ENCODE measurements around the gene PRKAG1.
"Not testable (repeated sequence)": the region's sequence is repeated elsewhere in the genome, so short reads cannot be mapped to it uniquely, and the experiment has no call there.

Gene PRKAG1

DNA sequence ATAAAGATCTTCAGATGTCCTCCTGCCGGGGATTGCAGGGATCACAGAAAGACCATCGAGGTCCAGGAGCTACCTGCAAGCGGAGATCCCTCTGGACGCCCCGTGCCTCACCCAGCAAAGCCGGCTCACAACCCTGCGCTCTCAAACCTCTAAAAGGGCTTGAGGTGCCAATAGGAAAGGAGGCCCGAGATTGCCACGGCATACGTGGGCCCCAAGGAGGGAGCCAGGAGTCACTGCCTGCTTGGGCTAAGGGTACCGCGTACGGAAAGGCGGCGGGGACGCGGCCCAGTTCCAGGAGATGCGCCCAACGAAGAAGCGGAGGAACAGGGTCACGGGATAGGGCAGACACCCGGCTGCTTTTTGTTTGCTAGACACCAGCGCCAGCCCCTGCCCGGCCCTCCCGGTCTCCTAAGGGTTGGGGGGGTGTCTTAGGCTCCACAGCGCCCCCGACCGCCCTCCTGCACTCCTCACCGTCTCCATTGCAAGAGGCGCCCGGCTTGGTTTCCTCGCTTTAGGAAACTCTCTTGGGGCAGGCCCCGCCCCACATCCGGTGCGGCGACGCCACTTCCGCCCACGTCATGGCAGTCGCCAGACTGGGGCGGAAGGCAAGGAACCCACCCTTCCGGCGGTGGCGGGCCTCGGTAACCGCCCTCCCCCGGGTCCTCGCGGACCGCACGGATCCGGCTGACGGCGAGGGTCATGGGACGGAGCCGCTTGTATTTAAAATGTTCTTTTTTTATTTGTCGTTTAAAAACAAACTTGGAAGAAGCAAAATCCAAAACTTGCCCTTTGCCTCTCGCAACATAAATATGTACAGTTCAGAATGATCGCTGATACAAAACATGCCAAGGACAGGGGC lies at the start of gene PRKAG1:
PRKAG1 (minus strand) TSS at position 516 of the 859 bp plus-strand sequence; CDS start at position 480, 36 bp downstream.
- DNase-seq (ENCODE audit: low read depth): peak; percentile 79

DNA sequence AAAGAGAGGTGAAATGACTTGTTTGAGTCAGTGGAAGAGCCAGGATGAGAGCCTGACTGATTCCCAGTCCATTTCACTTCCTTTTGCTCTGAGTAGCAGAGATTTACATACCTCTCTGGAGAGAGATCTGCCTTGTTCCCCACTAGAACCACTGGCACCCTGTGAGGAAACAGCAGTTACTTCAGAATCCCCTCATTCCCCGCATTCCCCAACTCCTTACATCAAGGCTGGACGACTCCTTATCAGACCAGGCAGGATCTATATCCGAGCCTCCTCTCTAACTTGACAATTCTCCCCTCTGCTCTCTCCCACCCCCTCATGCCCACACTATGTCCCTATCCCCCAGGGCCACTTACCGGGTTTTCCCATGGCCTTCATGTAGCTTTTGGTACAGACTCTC lies 47.5 kb upstream of the PRKAG1 start:
- DNase-seq (ENCODE audit: low read depth): no peak

DNA sequence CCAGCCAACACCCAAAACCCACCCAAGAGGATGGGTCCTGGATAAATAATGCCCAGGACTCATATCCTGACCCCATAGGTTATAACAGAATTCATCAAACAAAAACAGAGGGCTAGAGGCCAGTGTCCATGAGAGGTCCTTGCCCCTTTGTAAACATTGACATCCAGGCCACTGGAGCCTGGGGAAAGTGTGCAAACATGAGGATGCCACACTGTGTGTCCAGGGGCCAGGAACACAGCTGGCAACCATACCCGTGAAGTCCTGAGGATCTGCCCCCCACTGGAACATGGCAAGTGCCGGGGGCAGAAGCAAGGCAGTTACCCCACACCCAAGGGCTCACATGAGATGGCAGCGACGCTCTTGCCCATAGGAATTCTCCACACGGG lies 46.2 kb upstream of the PRKAG1 start:
- DNase-seq (ENCODE audit: low read depth): no peak

DNA sequence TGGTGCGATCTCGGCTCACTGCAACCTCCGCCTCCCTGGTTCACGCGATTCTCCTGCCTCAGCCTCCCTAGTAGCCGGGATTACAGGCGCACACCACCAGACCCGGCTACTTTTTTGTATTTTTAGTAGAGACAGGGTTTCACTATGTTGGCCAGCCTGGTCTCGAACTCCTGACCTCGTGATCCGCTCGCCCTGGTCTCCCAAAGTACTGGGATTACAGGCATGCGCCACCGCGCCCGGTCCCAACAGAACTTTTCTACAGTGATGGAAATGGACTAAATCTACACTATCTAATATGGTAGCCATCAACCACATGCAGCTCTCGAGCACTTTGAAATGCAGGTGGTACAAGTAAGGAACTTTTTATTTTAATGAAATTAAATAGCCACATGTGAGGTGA lies 43.3 kb upstream of the PRKAG1 start:
- DNase-seq (ENCODE audit: low read depth): not testable (repeated sequence)

DNA sequence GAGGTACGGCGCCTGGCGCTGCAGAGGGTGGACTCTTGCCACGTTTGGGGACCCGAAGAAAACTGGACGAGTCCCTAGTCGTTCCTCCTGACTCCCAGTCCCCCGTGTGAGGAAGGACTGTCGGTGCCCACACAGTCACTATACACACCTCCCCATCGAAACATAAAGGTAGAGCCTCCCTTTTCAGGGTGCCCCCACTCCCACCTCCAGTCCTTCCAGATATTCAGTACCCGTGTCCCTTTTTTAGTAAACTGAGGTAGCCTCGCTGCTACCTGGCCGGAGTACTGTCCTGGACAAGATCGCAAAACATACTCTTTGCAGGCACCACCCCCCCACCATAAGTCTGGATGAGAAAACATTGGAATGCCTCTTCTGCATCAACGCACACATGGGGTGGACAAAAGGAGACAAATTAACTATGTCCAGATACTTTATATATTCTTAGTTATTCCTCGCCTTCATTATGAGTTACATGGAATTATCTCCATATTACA lies 42.6 kb upstream of the PRKAG1 start:
- DNase-seq (ENCODE audit: low read depth): no peak

DNA sequence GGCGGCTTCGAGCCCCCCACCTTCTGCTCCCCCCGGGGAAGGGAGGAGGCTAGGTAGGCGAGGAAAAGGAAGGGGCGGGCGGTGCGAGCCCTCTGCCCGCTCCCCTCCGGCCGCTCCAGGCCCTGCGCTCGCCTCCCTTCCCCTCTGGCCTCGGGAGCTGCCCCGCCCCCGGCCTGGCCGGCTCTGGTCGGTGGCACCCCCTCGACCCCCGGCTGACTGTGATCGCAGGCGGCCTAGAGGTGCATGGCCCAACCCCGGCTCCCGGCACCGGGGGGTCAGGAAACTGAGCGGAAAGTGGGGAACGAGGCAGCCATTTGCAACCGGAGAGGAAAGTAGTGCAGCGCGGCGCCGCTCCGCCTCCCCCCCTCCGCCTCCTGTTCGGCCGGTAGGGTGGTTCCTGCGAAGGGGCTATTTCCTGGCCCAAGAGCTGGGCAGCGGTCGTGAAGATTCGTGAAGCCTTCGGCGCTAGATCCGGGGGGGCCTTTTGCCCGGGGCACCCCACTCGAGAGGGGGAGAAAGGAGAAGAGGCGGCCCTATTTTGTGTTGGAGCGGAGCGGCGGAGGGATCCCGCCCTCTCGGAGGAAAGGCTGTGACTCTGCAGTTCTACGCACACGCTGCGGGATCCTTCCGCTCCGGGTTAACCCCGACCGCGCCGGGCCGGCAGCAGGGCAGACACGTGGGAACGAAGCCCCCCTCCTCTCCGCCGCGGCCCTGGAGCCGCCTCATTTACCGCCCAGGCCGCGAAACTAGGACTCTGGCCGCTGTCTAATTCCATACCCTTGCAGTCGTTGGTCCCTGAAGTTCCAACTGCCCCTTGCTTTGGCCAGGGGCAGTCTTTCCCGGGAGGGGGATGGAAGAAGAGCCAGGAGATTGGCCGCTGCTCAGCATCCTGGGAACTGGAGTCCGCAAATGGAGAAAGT lies 41.9 kb upstream of the PRKAG1 start, which contains the start of gene KMT2D:
KMT2D (minus strand) TSS at position 558 of the 920 bp plus-strand sequence. CDS start 5,470 bp downstream, outside the sequence.
- peak; percentile 78 for DNase-seq (ENCODE audit: low read depth)

DNA sequence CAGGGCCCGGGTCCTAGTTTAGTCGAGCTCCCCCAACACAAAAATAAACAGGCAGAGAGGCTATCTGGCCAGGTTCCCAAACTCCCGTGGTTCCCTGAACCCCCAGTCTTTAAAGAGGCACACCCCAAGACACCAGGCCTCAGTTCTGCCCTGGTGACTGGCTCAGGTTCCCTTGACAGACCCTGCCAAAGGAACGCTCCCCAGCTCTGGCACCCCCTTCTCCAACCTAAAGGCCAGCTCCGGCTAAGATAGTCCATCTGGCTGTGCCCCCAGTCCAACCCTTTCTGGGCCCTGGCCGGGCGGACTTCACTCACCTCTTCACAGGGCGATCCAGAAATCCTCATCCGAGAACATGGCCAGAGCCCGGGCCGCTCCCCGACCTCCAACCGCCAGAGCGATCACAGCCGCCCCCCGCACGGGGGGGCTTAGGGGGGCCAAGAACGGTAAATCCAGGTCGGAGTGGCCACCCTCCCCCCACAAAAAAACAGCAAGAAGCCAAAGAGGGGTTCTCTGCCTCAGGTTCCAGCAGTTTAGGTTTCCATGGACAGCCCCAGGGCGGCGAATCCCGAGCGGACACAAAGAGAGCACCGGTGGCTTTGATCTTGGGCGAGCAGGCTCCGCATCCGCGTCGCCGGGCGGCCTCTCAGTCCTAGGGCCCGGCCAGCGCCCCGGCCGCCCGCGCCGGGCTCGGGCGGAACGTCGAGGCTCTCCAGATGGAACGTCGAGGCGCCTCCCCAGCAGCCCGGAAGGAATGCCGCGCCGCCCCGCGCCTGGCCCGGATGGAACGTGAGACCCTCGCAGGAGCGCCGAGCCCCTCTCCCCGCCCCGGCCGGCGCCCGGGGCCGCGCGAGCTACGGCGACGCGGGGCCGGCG lies 41.0 kb upstream of the PRKAG1 start:
- DNase-seq (ENCODE audit: low read depth): no peak

DNA sequence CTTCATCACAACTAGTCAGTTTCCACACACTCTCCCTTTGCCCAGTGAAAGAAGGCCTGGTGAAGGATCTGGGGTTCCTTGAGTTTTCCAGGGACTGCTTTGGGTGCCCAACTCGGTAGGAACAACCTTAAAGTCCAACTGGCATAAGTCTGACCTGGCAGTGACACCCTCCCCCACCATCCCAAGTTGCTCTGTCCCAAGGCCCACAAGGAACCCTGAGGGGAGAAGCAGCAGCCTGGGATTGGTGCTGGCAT lies 40.4 kb upstream of the PRKAG1 start:
- DNase-seq (ENCODE audit: low read depth): no peak

DNA sequence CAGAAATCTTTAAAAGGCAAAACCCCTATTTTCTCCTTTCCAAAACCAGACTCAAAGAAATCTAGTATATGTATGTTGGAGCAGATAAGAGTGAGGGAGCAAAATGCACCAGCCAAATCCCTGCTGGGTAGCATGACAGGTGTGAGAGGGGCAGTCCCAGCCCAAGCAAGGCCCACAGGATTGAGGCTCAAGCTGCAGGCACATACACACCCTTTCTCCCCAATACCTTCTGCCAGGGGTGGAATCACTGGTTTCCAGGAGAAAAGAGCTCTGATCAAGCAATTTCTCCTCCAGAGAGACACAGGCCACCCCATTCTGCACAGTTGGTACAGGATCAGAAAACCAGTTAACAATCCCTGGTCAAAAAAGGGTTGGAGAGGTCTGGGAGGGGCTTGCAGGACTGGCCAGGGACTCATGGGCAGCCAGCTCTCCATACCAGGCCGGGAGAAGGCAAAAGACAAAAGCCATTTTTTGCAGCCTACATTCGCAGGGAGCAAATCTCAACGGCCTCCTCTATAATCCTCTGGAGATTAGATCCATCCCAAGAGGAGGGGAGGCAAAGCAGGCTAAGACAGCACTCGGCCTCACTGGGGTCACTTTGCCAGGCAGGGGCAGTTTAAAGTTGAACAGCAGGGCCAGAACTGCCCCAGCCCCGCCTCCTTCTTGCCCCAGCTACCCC lies 39.9 kb upstream of the PRKAG1 start:
- no peak for DNase-seq (ENCODE audit: low read depth)

DNA sequence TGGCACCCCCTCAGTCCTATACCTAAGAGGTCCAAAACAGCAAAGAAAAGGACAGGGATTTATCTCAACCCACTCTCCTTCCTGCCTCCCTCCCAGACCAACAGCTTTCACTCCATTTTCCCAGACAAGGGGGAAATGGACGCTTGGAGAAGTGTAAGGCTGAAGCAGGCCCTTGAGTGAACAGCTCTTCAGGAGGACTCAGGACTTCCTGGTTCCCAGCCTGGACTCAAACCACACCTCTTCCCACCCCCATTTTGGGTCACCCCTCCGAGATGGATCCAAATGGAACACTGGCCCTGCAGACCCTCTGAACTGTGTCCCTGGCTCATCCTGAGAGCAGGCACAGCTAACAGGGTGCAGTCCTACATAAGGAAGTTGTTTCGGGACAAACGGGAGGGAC lies 39.3 kb upstream of the PRKAG1 start:
- DNase-seq (ENCODE audit: low read depth): no peak

DNA sequence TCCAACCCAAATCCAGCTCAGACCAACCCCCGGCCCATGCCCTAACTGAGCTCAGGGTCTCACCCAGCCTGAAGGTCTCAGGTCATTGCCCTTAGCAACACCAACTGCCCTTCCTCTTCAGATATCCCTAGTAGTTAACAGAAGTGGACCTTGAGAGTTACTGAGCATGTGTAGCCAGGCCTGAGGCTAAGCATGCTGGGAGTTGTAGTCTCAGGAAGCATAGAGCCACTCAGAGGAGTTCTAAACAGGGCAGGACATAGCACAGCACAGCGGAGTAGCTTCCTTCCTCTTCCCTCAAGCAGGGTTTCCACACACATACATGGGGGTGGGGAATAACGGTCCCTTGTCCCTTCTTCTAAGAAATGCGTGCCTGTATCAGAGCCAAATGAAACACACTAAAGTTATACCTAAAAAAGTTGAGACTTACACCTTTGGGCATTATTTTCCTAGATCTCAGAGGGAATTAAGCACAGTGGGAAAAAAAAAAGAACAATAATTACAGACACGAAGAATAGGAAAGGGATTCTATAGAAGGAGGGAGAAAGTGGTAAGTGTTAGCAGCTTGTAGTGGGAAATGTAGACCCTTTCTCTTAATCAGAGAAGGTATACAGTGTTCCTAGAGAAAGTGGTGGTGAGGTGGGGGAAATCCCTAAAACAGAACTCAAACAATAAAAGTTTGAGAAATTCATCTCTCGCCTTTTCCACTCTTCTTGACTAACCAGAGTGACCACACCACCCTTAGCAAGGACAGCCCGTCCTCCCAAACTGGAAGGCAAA lies 37.6 kb upstream of the PRKAG1 start:
- peak; percentile 46 for DNase-seq (ENCODE audit: low read depth)

DNA sequence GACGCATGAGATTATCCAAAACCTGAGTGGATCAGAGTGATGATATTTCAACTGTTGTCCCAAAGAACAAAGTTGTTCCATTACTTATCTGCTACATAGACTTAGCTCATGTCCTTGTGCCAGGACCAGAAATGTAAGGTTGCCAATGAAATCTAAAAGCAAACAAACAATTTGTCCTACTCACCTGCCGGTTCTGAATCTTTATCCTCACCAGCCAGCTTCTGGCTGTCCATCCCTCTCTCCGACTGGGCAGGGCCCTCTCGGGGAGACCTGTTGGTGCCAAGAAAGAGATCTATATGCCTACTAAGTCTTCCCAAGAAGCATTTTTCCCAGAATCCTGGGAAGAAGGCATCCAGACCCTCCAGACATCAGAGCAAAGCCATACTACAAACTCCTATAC lies 36.5 kb upstream of the PRKAG1 start:
- no peak for DNase-seq (ENCODE audit: low read depth)

DNA sequence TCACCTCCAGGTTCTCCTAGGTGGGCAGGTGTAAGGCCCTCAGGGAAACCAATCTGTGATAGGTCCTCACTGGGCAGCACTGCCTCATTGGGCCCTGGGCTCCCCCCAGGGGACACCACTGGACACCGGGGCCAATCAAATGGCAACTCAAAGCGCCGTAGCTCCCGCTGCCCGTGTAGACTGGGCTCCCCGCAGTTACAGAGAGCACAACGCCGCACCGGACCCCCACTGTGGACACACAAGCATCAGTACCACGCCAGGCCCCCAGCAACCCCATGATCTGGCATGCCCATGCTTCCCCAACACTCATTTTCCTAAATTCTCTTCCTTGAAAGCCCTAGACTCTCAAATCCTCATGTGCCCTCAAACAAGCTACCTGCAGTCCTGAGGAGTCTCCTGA lies 35.9 kb upstream of the PRKAG1 start:
- no peak for DNase-seq (ENCODE audit: low read depth)

DNA sequence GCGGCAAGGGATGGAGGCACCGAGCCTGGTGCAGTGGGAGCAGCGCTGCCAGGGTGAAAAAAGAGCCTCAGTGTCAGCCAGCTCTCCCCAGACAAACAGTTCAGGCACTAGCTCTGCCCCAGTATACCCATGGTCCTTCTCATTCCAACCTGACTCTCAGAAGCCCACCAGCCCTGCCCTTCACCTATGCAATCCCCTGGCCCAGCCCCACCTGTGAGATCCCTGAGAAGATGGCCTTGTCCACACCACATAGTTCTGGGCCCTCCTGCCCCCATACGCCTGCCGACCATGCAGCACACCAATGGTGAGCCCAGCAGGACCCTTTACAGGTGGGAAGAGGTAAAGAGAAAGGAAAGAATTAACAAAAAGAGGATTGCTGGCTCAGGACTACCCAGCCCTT lies 35.5 kb upstream of the PRKAG1 start:
- DNase-seq (ENCODE audit: low read depth): no peak

DNA sequence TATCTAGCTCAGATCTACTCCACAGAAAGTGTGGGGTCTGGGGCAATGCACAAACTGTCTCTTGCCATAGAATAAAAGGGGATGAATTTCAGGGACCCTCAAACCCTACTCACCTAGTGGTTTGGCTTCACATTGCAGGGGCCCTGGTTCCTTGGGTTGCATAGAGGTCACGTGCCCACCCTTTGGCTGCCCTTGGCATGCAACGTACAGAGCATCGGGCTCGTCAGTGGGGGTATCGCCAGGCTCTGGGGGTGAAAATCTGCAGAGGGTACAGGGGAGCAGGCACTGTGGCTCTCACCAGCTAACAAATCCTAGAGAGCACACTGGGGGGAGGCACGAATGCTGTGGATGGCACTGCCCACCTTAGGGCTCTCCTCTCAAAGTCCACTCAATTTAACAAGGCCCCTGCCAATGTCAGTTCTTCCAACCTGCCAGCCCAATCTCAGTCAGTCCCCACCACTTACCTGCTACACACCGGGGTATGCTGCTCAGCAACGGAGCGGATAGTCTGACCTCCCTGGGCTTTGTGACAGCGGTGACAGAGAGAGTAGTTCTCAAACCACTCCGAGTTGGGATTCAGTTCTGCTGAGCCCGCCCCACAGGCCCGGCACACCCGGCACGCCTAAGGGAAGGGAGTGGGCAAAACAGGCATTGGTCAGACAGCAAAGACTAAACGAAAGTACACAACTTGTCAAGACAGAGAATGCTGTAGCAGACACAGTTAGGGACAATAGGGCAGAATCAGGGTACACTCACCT lies 34.1 kb upstream of the PRKAG1 start:
- no peak for DNase-seq (ENCODE audit: low read depth)

DNA sequence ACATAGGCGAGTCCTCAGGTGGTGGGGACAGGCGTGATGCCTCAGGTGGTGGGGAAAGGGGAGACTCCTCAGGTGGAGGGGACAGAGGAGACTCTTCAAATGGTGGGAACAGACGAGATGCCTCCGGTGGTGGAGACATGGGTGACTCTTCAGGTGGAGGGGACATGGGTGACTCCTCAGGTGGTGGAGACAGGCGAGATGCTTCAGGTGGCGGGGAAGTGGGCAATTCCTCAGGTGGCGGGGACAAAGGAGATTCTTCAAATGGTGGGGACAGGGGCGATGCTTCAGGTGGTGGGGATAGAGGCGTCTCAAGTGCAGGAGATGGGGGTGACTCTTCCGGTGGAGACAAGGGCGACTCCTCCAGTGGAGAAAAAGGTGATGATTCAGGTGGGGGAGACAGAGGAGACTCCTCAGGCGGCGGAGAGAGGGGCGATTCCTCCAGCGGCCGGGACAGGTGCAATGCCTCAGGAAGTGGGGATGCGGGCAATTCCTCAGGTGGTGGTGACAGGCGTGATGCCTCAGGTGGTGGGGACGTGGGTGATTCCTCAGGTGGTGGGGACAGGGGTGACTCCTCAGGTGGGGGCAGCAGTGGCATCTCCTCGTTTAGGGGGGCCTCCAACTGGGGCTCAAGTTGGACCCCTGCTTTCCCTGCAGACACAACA lies 33.3 kb upstream of the PRKAG1 start:
- no peak for DNase-seq (ENCODE audit: low read depth)

DNA sequence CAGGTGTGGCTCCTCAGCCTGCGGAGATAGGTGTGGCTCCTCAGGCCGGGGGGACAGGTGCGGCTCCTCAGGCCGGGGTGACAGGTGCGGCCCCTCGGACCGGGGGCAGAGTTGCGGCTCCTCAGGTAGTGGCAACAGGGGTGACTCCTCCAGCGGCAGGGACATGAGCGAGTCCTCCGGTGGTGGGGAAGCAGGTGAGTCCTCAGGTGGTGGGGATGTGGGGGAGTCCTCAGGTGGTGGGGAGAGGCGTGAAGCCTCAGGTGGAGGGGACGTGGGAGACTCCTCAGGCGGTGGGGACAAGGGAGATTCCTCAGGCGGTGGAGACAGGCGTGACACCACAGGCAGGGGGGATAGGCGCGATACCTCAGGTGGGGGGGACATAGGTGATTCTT lies 32.8 kb upstream of the PRKAG1 start:
- DNase-seq (ENCODE audit: low read depth): no peak

DNA sequence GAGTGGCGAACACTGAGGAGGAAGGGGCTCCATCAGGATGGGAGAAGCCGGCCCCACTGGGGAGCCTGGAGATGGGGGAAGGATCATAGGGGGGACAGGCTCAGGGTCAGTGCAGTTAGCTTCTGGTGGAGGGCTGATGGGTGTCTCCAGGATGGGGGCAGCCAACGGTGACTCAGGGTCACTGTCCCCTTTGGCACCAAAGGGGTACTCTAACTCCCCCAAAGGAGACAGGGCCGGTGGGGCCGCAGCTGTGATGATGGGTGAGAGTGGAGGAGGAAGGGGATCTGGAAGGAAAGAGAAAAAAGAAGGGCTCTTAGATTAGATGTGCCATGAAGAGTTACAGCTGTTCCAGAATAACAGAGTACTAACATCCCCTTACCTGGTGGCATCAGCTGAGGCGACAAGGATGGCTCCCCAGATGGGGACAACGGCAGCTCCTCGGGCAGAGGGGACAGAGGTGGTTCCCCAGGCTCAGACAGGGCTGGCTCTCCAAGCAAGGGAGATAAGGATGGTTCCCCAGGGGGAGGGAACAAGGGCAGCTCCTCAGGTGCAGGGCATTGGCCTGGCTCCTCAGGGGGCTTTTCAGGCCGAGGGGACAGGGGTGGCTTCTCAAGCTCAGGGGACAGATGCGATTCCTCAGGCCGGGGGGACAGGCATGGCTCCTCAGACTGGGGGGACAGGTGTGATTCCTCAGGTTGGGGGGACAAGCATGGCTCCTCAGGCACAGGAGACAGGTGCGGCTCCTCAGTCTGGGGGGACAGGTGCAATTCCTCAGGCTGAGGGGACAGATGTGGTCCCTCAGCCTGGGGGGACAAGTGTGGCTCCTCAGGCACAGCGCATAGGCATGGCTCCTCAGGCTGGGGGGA lies 32.2 kb upstream of the PRKAG1 start:
- no peak for DNase-seq (ENCODE audit: low read depth)

Measured in non-pigmented ciliary epithelial cell (primary cell).